Esophagus muscularis mucosa (tissue), 4 donors: ENCODE data around the gene MOCOS.

Source experiments
- EP300 ChIP-seq: sonication (generic); formaldehyde crosslinking; IDR thresholded peaks from one replicate; pipeline ENCODE4 v1.6.1; 2017; ENCODE audit warnings: antibody characterized with exemption
- POLR2A ChIP-seq: fragments of 450-650 bp; IDR thresholded peaks from one replicate; pipeline ENCODE4 v1.6.1; 2017; ENCODE audit warnings: antibody characterized with exemption, moderate library complexity, mild to moderate bottlenecking, low read depth
- POLR2AphosphoS5 ChIP-seq, 2 donors: sonication (generic); formaldehyde crosslinking; IDR thresholded peaks; one replicate each; pipeline ENCODE4 v1.6.1; 2017; ENCODE audit warnings: antibody characterized with exemption in 2 of 2
- TF ChIP-seq, protein P1 (sequence below), 3 experiments: fragments of 200-600 bp in 2 of 3; fragments of 450-650 bp in 1 of 3; sonication (generic) in 2 of 3; IDR thresholded peaks; one replicate each; pipeline ENCODE4 v1.5.1; 2017 to 2019; ENCODE audit warnings: antibody characterized with exemption in 3 of 3, mild to moderate bottlenecking in 2 of 3, moderate library complexity in 1 of 3

DNA sequence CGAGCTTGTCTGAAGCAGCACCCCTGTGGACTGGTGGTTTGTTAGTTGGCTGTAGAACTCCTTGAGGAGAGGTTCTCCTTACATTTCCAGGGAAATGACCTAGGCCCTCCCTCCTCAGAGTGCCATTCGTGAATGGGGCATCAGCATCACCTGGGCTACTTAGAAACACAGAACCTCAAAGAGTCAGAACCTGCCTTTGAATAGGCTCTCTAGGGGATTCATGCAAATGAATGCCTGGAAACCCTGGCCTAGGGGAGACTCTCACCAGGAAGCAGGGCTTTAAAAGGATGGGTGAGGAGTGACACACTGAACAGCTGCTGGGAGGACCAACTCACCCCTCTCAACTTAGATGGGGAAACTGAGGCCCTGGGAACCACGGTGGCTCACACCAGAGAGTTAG lies 2.1 kb upstream of the MOCOS start:
- TF ChIP-seq POLR2A, result no peak
- TF ChIP-seq POLR2AphosphoS5 (IDR thresholded peaks at IDR 0.05), result no peak
- TF ChIP-seq, protein P1, sequence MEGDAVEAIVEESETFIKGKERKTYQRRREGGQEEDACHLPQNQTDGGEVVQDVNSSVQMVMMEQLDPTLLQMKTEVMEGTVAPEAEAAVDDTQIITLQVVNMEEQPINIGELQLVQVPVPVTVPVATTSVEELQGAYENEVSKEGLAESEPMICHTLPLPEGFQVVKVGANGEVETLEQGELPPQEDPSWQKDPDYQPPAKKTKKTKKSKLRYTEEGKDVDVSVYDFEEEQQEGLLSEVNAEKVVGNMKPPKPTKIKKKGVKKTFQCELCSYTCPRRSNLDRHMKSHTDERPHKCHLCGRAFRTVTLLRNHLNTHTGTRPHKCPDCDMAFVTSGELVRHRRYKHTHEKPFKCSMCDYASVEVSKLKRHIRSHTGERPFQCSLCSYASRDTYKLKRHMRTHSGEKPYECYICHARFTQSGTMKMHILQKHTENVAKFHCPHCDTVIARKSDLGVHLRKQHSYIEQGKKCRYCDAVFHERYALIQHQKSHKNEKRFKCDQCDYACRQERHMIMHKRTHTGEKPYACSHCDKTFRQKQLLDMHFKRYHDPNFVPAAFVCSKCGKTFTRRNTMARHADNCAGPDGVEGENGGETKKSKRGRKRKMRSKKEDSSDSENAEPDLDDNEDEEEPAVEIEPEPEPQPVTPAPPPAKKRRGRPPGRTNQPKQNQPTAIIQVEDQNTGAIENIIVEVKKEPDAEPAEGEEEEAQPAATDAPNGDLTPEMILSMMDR (IDR thresholded peaks at IDR 0.05), result no peak
- TF ChIP-seq EP300, result no peak
